H1 (cell line): ENCODE measurements around the gene A4GALT. TPM values are rescaled to one million over a fixed set of nuclear protein-coding genes. Genes with fewer than 3 reads are reported as not detected.

Experiments used
- CTCF ChIP-seq, 3 experiments: IDR thresholded peaks; 1 replicate in 2 of 3; 2 replicates in 1 of 3; pipeline versions ENCODE4 v1.5.1 to v1.6.1; 2011; ENCODE audit warnings: low read length in 3 of 3, mild to moderate bottlenecking in 3 of 3, inconsistent platforms in 2 of 3, low read depth in 1 of 3, moderate library complexity in 1 of 3; ENCODE audit not compliant: insufficient read depth in 1 of 3; ENCODE audit errors: control extremely low read depth in 1 of 3
- SAP30 ChIP-seq: fragments of 300-600 bp; sonication (generic); IDR thresholded peaks from 2 replicates; pipeline ENCODE4 v1.7.1; 2012; ENCODE audit warnings: low read length, moderate library complexity, mild to moderate bottlenecking, inconsistent platforms; ENCODE audit not compliant: insufficient read depth, insufficient replicate concordance
- SIRT6 ChIP-seq: IDR thresholded peaks from one replicate; pipeline ENCODE4 v1.7.1; 2012; ENCODE audit warnings: low read length, inconsistent platforms
- SIX5 ChIP-seq: IDR thresholded peaks from 2 replicates; pipeline ENCODE4 v1.6.1; 2011; ENCODE audit warnings: mild to moderate bottlenecking, low read depth, low read length
- TBP ChIP-seq: IDR thresholded peaks from 2 replicates; pipeline ENCODE4 v1.6.1; 2011; ENCODE audit warnings: low read depth, low read length, improper control_type of control experiment
- polyA plus RNA-seq, 7 experiments: library from polyadenylated mRNA; depleted of rRNA in 3 of 7; stranded (reverse) in 5 of 7; unstranded in 2 of 7; fragments of >200 nt in 5 of 7; fragments of 200-250 nt in 2 of 7; gene quantifications; 1 replicate in 5 of 7; 2 replicates in 1 of 7; 4 replicates in 1 of 7; pipeline versions ENCODE4 v1.2.1 to v1.2.3, GENCODE V29; 2011 to 2013; ENCODE audit warnings: missing spikeins in 2 of 7, mixed read lengths in 2 of 7
- total RNA-seq: library from RNA; stranded (reverse); fragmentation: NEBNext Ultra II Directional; extraction: Animal tissue kit (Norgen Biotek cat#: 25700); gene quantifications from 2 replicates; pipeline ENCODE4 v1.2.1, GENCODE V29; 2021

A4GALT gene
- total and polyA plus RNA-seq, 2 of the 8 experiments (the other 6 are each of a cell fraction or from before 2014, with no cell fraction given) = 7.2 to 13.8 TPM

- TF ChIP-seq CTCF (IDR thresholded peaks at IDR 0.05; ENCODE audit: control extremely low read depth in 1 of 3, insufficient read depth in 1 of 3, low read depth in 1 of 3, low read length in 3 of 3) (peak; percentile 52 to 67 (median 59)), TBP (no peak), SAP30 (no peak), SIX5 (no peak), SIRT6 (no peak)
Measured at GRCh38 chr22:42692239-42693054, 28.2 kb downstream of the A4GALT start (continued).
